Measurements from ENCODE around the gene STK11IP.

Gene STK11IP

DNA sequence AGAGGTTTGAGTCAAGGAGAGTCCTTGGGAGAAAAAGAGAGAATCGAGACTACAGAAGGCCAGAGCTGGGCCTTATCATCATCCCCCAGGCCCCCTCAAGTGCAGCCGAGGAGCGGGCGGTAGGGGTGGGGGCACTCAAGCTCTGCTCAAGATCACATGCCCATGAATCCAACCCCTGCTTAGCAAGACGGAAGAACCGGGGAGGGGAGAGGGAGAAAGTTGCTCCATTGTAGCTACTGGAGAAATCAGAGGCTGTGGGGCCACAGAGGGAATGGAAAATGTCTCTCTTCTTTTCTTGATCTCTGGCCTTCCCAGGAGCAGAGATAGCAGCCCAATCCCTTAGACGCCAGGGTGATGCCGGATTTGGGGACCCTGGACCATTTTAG is 44.4 kb downstream of the STK11IP start:
- Histone ChIP-seq H3K4me3 (ENCODE audit: low read depth in 1 of 2, low read length in 2 of 2) (no peak overlapping the region), H3K36me3 (ENCODE audit: control insufficient read depth in 1 of 2, insufficient read depth in 2 of 2, low read length in 2 of 2) (no peaks in the 10 kb centered on the region), H3K4me1 (ENCODE audit: control insufficient read depth in 1 of 2, insufficient read depth in 2 of 2, low read length in 2 of 2) (peaks cover 8% of the 10 kb centered on the region in 2 donors), H3K9ac (ENCODE audit: low read depth in 1 of 2, low read length in 2 of 2) (no peak overlapping the region), H3K27ac (ENCODE audit: low read depth, low read length) (no peak overlapping the region), H3K9me3 (ENCODE audit: control insufficient read depth in 1 of 2, low read length in 2 of 2) (no peaks in the 10 kb centered on the region), H3K27me3 (ENCODE audit: control insufficient read depth in 1 of 2, insufficient read depth in 2 of 2, low read length in 2 of 2) (peaks cover 0 to 8% of the 10 kb centered on the region in 2 donors)

DNA sequence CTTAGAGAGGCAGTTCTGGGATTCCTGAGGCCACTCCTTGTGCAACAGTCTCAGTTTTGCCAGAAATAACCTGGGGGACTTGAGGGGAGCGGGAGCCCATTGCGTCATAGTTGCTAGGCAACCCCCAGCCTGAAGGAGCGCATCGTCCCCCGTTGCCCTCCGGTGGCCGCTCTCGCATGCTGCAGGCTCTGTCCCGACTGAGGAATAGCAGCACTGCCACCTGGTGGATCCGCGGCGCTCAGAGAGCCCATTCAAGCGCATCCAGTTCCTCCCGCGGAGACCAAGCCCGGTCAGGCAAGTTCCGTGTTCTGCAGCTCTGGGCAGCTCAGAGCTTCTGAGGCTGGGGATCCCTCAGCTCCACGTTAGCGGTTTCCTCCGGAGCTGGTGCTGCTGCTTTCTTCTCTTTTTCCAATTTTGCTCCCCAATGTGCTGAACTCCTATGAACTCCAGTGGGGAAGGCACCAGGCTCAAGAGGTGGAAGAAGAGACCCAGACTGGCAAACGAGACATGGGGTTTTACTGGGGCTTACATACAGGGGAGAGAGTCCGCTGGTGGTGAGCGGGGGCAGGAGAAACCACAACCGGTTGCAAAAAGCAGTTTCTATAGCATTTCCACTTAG is 44.9 kb downstream of the STK11IP start:
- Histone ChIP-seq H3K4me3 (ENCODE audit: low read depth in 1 of 2, low read length in 2 of 2) (no peak overlapping the region), H3K27me3 (ENCODE audit: control insufficient read depth in 1 of 2, insufficient read depth in 2 of 2, low read length in 2 of 2) (peaks cover 0 to 3% of the 10 kb centered on the region in 2 donors), H3K4me1 (ENCODE audit: control insufficient read depth in 1 of 2, insufficient read depth in 2 of 2, low read length in 2 of 2) (peaks cover 8% of the 10 kb centered on the region in 2 donors), H3K36me3 (ENCODE audit: control insufficient read depth in 1 of 2, insufficient read depth in 2 of 2, low read length in 2 of 2) (no peaks in the 10 kb centered on the region), H3K9me3 (ENCODE audit: control insufficient read depth in 1 of 2, low read length in 2 of 2) (no peaks in the 10 kb centered on the region), H3K27ac (ENCODE audit: low read depth, low read length) (no peak overlapping the region), H3K9ac (ENCODE audit: low read depth in 1 of 2, low read length in 2 of 2) (no peak overlapping the region)

DNA sequence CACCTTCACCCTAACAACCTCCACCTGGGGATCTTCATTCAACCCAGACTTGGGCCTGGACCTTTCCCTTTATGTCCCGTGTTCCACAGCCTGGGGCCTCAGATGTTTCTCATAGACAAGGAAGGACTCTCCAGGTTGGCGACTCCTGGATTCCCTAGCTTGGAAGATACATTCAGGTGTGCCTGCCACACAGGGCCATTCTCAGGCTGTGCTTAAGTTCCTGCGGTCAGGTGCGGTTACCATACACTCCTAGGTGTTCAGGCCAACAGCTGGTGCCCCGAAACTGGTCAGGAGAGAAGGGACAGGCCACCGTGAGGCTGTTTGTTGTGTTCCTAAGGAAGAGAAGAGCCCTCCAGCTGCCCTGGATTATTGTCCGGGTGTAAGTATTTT is 45.4 kb downstream of the STK11IP start:
- Histone ChIP-seq H3K9me3 (ENCODE audit: control insufficient read depth in 1 of 2, low read length in 2 of 2) (no peaks in the 10 kb centered on the region), H3K36me3 (ENCODE audit: control insufficient read depth in 1 of 2, insufficient read depth in 2 of 2, low read length in 2 of 2) (no peaks in the 10 kb centered on the region), H3K27me3 (ENCODE audit: control insufficient read depth in 1 of 2, insufficient read depth in 2 of 2, low read length in 2 of 2) (peaks cover 0 to 3% of the 10 kb centered on the region in 2 donors), H3K4me3 (ENCODE audit: low read depth in 1 of 2, low read length in 2 of 2) (no peak overlapping the region), H3K9ac (ENCODE audit: low read depth in 1 of 2, low read length in 2 of 2) (no peak overlapping the region), H3K4me1 (ENCODE audit: control insufficient read depth in 1 of 2, insufficient read depth in 2 of 2, low read length in 2 of 2) (peaks cover 8% of the 10 kb centered on the region in 2 donors), H3K27ac (ENCODE audit: low read depth, low read length) (no peak overlapping the region)

DNA sequence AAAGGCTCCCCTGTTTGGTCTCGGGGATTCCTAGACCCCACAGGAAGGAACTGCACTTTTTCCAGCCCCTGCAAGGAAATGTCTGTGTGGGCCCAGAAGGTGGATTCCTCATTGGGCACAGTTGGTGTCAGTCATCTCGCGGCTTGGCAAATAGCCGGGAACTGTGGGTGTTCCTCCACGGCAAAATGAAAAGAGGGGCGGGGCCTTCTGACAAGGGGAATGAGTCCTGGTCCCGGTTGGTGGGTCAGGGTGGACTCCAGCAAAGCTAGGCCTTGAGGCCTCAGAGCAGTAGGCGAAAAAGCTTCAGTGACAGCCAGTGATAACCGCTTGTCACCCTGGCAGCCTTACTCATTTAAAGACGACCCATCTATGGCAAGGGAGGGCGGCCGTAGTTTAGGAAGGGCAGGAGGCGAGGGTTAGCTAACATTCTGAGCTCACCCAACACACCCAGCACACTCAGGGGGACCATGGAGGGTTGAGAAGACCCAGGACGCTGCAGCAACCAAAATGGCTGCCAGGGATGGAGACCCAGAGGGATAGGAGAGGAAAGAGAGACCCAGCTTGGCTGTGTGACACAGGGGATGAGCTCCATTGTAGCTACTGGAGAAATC is 46.2 kb downstream of the STK11IP start:
- peaks cover 8% of the 10 kb centered on the region in 2 donors for H3K4me1 ChIP-seq (ENCODE audit: control insufficient read depth in 1 of 2, insufficient read depth in 2 of 2, low read length in 2 of 2)
- H3K9ac ChIP-seq (ENCODE audit: low read depth in 1 of 2, low read length in 2 of 2) = no peak overlapping the region
- H3K36me3 ChIP-seq (ENCODE audit: control insufficient read depth in 1 of 2, insufficient read depth in 2 of 2, low read length in 2 of 2) = no peaks in the 10 kb centered on the region
- peaks cover 0 to 6% of the 10 kb centered on the region in 2 donors for H3K27me3 ChIP-seq (ENCODE audit: control insufficient read depth in 1 of 2, insufficient read depth in 2 of 2, low read length in 2 of 2)
- no peak overlapping the region for H3K27ac ChIP-seq (ENCODE audit: low read depth, low read length)
- H3K4me3 ChIP-seq (ENCODE audit: low read depth in 1 of 2, low read length in 2 of 2) = no peak overlapping the region
- H3K9me3 ChIP-seq (ENCODE audit: control insufficient read depth in 1 of 2, low read length in 2 of 2) = no peaks in the 10 kb centered on the region

DNA sequence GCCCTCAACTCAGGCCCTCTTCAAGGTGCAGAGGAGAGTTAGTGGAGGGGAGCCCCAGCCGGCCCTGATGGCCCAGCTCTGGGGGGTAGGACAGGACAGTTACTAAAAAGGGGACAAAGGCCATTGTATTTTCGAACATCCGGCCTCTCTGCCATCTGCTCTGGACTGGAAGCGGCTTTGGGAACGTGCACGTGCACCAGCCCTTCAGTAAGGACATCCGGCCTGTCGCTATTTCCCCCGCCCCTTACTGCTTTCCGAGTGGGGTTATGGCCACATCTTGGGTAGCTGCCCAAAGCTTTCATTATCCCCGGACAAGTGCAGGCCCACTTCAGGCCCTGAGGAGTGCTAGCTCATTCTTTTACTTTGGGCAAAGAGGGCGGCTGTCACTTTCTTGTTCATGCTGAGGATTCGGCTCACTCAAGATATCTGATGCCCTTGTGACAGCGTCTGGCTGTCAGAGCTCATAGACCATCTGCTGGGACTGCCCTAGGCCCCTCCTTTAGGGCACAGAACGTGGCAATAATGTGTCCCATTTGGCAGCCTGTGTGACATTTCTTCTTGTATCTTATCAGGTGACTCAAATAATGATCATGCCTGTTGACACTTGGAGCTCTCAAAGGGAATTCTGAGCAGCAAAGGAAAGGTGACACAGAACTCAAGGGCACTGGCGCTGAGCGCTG is 47.3 kb downstream of the STK11IP start:
- Histone ChIP-seq H3K27ac (ENCODE audit: low read depth, low read length) (no peak overlapping the region), H3K9ac (ENCODE audit: low read depth in 1 of 2, low read length in 2 of 2) (no peak overlapping the region), H3K9me3 (ENCODE audit: control insufficient read depth in 1 of 2, low read length in 2 of 2) (no peaks in the 10 kb centered on the region), H3K4me3 (ENCODE audit: low read depth in 1 of 2, low read length in 2 of 2) (no peak overlapping the region), H3K36me3 (ENCODE audit: control insufficient read depth in 1 of 2, insufficient read depth in 2 of 2, low read length in 2 of 2) (no peaks in the 10 kb centered on the region), H3K27me3 (ENCODE audit: control insufficient read depth in 1 of 2, insufficient read depth in 2 of 2, low read length in 2 of 2) (peaks cover 0 to 6% of the 10 kb centered on the region in 2 donors), H3K4me1 (ENCODE audit: control insufficient read depth in 1 of 2, insufficient read depth in 2 of 2, low read length in 2 of 2) (peaks cover 8% of the 10 kb centered on the region in 2 donors)

GRCh38 chr2:219645631-219646527 is 48.2 kb downstream of the STK11IP start:
- H3K4me1 ChIP-seq (ENCODE audit: control insufficient read depth in 1 of 2, insufficient read depth in 2 of 2, low read length in 2 of 2) = peaks cover 8% of the 10 kb centered on the region in 2 donors
- no peaks in the 10 kb centered on the region for H3K9me3 ChIP-seq (ENCODE audit: control insufficient read depth in 1 of 2, low read length in 2 of 2)
- no peaks in the 10 kb centered on the region for H3K36me3 ChIP-seq (ENCODE audit: control insufficient read depth in 1 of 2, insufficient read depth in 2 of 2, low read length in 2 of 2)
- peaks cover 0 to 9% of the 10 kb centered on the region in 2 donors for H3K27me3 ChIP-seq (ENCODE audit: control insufficient read depth in 1 of 2, insufficient read depth in 2 of 2, low read length in 2 of 2)
- no peak overlapping the region for H3K9ac ChIP-seq (ENCODE audit: low read depth in 1 of 2, low read length in 2 of 2)
- no peak overlapping the region for H3K4me3 ChIP-seq (ENCODE audit: low read depth in 1 of 2, low read length in 2 of 2)
- no peak overlapping the region for H3K27ac ChIP-seq (ENCODE audit: low read depth, low read length)

GRCh38 chr2:219648176-219648575 is 50.5 kb downstream of the STK11IP start:
- Histone ChIP-seq H3K36me3 (ENCODE audit: control insufficient read depth in 1 of 2, insufficient read depth in 2 of 2, low read length in 2 of 2) (no peaks in the 10 kb centered on the region), H3K9ac (ENCODE audit: low read depth in 1 of 2, low read length in 2 of 2) (no peak overlapping the region), H3K9me3 (ENCODE audit: control insufficient read depth in 1 of 2, low read length in 2 of 2) (no peaks in the 10 kb centered on the region), H3K27me3 (ENCODE audit: control insufficient read depth in 1 of 2, insufficient read depth in 2 of 2, low read length in 2 of 2) (peaks cover 0 to 6% of the 10 kb centered on the region in 2 donors), H3K4me1 (ENCODE audit: control insufficient read depth in 1 of 2, insufficient read depth in 2 of 2, low read length in 2 of 2) (peaks cover 0 to 8% of the 10 kb centered on the region in 2 donors), H3K27ac (ENCODE audit: low read depth, low read length) (no peak overlapping the region), H3K4me3 (ENCODE audit: low read depth in 1 of 2, low read length in 2 of 2) (no peak overlapping the region)

DNA sequence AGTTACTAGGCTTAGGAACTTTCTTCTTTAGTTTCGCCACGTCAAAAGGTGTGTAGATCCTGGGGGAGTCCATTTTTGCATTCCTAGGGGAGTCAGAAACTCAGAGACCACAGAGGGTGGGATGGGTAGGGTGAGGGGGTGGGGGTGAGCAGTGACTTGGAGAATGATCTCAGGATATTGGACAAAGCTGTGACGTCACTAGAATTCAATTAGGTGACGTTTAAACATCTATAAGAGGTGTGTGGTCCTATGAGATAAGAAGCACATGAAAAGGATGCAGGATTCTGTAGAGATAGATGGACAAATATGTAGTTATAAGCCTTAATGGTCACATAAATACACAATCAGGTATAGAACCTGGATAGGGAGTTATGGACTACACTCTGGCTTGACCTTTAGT is 51.3 kb downstream of the STK11IP start:
- H3K36me3 ChIP-seq (ENCODE audit: control insufficient read depth in 1 of 2, insufficient read depth in 2 of 2, low read length in 2 of 2) = no peaks in the 10 kb centered on the region
- no peak overlapping the region for H3K4me3 ChIP-seq (ENCODE audit: low read depth in 1 of 2, low read length in 2 of 2)
- H3K9me3 ChIP-seq (ENCODE audit: control insufficient read depth in 1 of 2, low read length in 2 of 2) = no peaks in the 10 kb centered on the region
- peaks cover 0 to 6% of the 10 kb centered on the region in 2 donors for H3K27me3 ChIP-seq (ENCODE audit: control insufficient read depth in 1 of 2, insufficient read depth in 2 of 2, low read length in 2 of 2)
- H3K27ac ChIP-seq (ENCODE audit: low read depth, low read length) = no peak overlapping the region
- peaks cover 0 to 8% of the 10 kb centered on the region in 2 donors for H3K4me1 ChIP-seq (ENCODE audit: control insufficient read depth in 1 of 2, insufficient read depth in 2 of 2, low read length in 2 of 2)
- H3K9ac ChIP-seq (ENCODE audit: low read depth in 1 of 2, low read length in 2 of 2) = no peak overlapping the region

- Histone ChIP-seq H3K9ac (ENCODE audit: low read depth in 1 of 2, low read length in 2 of 2) (no peak overlapping the region), H3K36me3 (ENCODE audit: control insufficient read depth in 1 of 2, insufficient read depth in 2 of 2, low read length in 2 of 2) (no peaks in the 10 kb centered on the region), H3K9me3 (ENCODE audit: control insufficient read depth in 1 of 2, low read length in 2 of 2) (no peaks in the 10 kb centered on the region), H3K4me1 (ENCODE audit: control insufficient read depth in 1 of 2, insufficient read depth in 2 of 2, low read length in 2 of 2) (no peaks in the 10 kb centered on the region), H3K27me3 (ENCODE audit: control insufficient read depth in 1 of 2, insufficient read depth in 2 of 2, low read length in 2 of 2) (peaks cover 0 to 6% of the 10 kb centered on the region in 2 donors), H3K27ac (ENCODE audit: low read depth, low read length) (no peak overlapping the region), H3K4me3 (ENCODE audit: low read depth in 1 of 2, low read length in 2 of 2) (no peak overlapping the region)
Measured at GRCh38 chr2:219650426-219651248, 53.0 kb downstream of the STK11IP start.
